Left ventricle myocardium inferior (tissue), 1 donor: ENCODE results near the gene CYP4F2. TPM values are rescaled to one million over a fixed set of nuclear protein-coding genes. Genes with fewer than 3 reads are reported as not detected.

Source experiments
- DNase-seq: peaks from one replicate; pipeline ENCODE4 v3.0.0-alpha.2; 2020
- H3K27ac ChIP-seq: fragments of 200-600 bp; replicated peaks from 2 replicates; pipeline ENCODE4 v1.8.0; 2021
- H3K27me3 ChIP-seq: fragments of 200-600 bp; 2 replicates; pipeline ENCODE4 v1.8.0; 2021; ENCODE audit warnings: low read depth
- H3K36me3 ChIP-seq: fragments of 200-600 bp; 2 replicates; pipeline ENCODE4 v1.8.0; 2021
- H3K4me1 ChIP-seq: fragments of 200-600 bp; 2 replicates; pipeline ENCODE4 v1.8.0; 2021
- H3K4me3 ChIP-seq: fragments of 200-600 bp; 2 replicates; pipeline ENCODE4 v1.8.0; 2021; ENCODE audit warnings: mild to moderate bottlenecking, moderate library complexity
- H3K9me3 ChIP-seq: fragments of 200-600 bp; replicated peaks from 2 replicates; pipeline ENCODE4 v1.8.0; 2021
- intact Hi-C: fragments of 100-400 bp; cut with micrococcal nuclease; formaldehyde crosslinking; loops from one replicate; pipeline ENCODE4 v1.11.0; 2022
- total RNA-seq: library from RNA; stranded (reverse); fragmentation: NEBNext Ultra II Directional; extraction: Animal tissue kit (Norgen Biotek cat#: 25700); gene quantifications from one replicate; pipeline ENCODE4 v1.2.1, GENCODE V29; 2021
- TF ChIP-seq, protein P1 (sequence below): fragments of 200-600 bp; IDR thresholded peaks from 2 replicates; pipeline ENCODE4 v1.8.0; 2021; ENCODE audit warnings: antibody characterized with exemption, mild to moderate bottlenecking, borderline replicate concordance
- donor health status: DM: no; HTN: yes; CAD: no; lungs with severe emphysema.

CYP4F2 gene
- total RNA-seq, 1 donor from 2014 or later, result not detected

DNA sequence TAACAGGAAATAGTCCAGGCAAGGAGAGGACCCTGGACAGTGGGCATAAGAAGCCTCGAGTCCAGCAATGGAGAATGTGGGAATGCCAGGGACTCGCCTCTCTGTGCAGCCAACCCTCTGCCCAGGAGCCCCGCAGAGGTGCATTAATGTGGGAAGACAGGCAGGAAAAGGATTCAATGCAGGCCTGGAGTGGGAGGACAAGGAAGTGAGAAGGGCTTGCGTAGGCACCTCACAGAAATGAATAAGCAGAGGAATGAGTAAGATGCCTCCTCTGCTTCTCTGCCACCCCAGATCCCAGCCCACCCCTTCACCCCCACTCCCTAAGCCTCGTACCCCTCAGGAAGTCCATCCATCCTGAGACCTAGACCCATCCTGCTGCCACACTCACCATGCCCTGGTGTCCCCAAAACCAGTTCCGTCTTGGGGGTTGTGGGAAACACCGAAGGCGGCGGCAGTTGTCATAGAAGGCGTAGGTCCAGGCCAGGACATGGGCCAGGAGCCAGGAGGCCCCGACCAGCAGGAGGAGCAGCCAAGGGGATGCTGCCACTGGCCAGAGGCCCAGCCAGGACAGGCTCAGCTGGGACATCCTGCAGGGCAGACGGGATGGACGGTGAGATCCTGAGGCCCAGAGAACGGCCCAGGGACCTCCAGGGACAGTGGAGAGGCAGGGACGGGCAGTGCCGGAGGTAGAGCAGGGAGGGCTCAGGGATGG lies 692 bp downstream of the CYP4F2 start:
- Histone ChIP-seq H3K4me3 (no peak overlapping the region), H3K4me1 (no peaks in the 10 kb centered on the region), H3K27me3 (peaks cover 97% of the 10 kb centered on the region), H3K27ac (no peak overlapping the region), H3K9me3 (no peaks in the 10 kb centered on the region), H3K36me3 (no peaks in the 10 kb centered on the region)
- TF ChIP-seq, protein P1, sequence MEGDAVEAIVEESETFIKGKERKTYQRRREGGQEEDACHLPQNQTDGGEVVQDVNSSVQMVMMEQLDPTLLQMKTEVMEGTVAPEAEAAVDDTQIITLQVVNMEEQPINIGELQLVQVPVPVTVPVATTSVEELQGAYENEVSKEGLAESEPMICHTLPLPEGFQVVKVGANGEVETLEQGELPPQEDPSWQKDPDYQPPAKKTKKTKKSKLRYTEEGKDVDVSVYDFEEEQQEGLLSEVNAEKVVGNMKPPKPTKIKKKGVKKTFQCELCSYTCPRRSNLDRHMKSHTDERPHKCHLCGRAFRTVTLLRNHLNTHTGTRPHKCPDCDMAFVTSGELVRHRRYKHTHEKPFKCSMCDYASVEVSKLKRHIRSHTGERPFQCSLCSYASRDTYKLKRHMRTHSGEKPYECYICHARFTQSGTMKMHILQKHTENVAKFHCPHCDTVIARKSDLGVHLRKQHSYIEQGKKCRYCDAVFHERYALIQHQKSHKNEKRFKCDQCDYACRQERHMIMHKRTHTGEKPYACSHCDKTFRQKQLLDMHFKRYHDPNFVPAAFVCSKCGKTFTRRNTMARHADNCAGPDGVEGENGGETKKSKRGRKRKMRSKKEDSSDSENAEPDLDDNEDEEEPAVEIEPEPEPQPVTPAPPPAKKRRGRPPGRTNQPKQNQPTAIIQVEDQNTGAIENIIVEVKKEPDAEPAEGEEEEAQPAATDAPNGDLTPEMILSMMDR, result no peak
- intact Hi-C loops, result no loop called here
- DNase-seq, result no peak

DNA sequence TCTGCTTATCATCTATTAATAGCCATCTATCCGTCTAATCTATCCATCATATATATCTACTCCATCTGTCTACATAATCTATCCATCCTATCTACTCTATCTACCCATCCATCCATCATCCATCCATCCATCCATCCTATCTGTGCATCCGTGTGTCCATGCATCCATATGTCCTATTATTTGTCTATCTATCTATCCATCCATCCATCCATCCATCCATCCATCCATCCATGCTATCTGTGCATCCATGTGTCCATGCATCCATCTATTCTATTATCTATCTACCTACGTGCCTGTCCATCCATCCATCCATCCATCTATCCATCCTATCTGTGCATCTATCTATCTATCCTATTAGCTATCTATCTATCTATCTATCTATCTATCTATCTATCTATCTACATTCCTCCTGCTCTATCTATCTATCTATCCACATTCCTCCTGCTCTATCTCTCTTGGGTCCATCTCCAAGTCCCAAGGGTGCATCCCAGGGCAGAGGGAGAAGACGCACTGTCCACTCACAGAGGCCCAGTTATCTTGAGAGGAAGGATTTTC lies 1.9 kb downstream of the CYP4F2 start:
- Histone ChIP-seq H3K27me3 (peaks cover 85% of the 10 kb centered on the region), H3K4me1 (no peaks in the 10 kb centered on the region), H3K4me3 (no peak overlapping the region), H3K27ac (no peak overlapping the region), H3K36me3 (no peaks in the 10 kb centered on the region), H3K9me3 (peaks cover 7% of the 10 kb centered on the region)
- DNase-seq, result no peak
- intact Hi-C loops, result no loop called here
- TF ChIP-seq, protein P1, result no peak

GRCh38 chr19:15894359-15894758 lies 3.5 kb downstream of the CYP4F2 start:
- DNase-seq, result no peak
- no peaks in the 10 kb centered on the region for H3K4me1 ChIP-seq
- no peak overlapping the region for H3K27ac ChIP-seq
- H3K27me3 ChIP-seq, result peaks cover 69% of the 10 kb centered on the region
- TF ChIP-seq, protein P1, result no peak
- no peaks in the 10 kb centered on the region for H3K36me3 ChIP-seq
- intact Hi-C loops, result no loop called here
- H3K9me3 ChIP-seq, result peaks cover 7% of the 10 kb centered on the region
- no peak overlapping the region for H3K4me3 ChIP-seq

GRCh38 chr19:15893477-15893876 lies 4.4 kb downstream of the CYP4F2 start:
- intact Hi-C loops, result no loop called here
- H3K4me1 ChIP-seq, result no peaks in the 10 kb centered on the region
- DNase-seq, result no peak
- no peaks in the 10 kb centered on the region for H3K36me3 ChIP-seq
- no peak overlapping the region for H3K27ac ChIP-seq
- H3K4me3 ChIP-seq, result no peak overlapping the region
- H3K27me3 ChIP-seq, result peaks cover 61% of the 10 kb centered on the region
- TF ChIP-seq, protein P1, result no peak
- peaks cover 7% of the 10 kb centered on the region for H3K9me3 ChIP-seq

- peaks cover 7% of the 10 kb centered on the region for H3K9me3 ChIP-seq
- H3K4me1 ChIP-seq, result no peaks in the 10 kb centered on the region
- intact Hi-C loops, result no loop called here
- H3K27me3 ChIP-seq, result peaks cover 58% of the 10 kb centered on the region
- no peak for DNase-seq
- no peak overlapping the region for H3K27ac ChIP-seq
- TF ChIP-seq, protein P1, result no peak
- H3K36me3 ChIP-seq, result no peaks in the 10 kb centered on the region
- H3K4me3 ChIP-seq, result no peak overlapping the region
Observed at GRCh38 chr19:15892012-15892411, 5.9 kb downstream of the CYP4F2 start.
